Measurements from ENCODE around the gene NOS2. TPM values are rescaled to one million over a fixed set of nuclear protein-coding genes. Genes with fewer than 3 reads are reported as not detected.
"Not testable (repeated sequence)": the region's sequence is repeated elsewhere in the genome, so short reads cannot be mapped to it uniquely, and the experiment has no call there.

NOS2 gene
- total RNA-seq (ENCODE audit: low replicate concordance), result 0.16 TPM in 1 of 2 replicates, not detected in the other

GRCh38 chr17:27800522-27800921 lies at the start of gene NOS2:
TSS of gene NOS2 (minus strand) at chr17:27800529. CDS start at chr17:27798809, 1,720 bp downstream.
- no peak within 1 kb of the TSS for H3K4me3 ChIP-seq (ENCODE audit: low read depth, low read length)
- TF ChIP-seq, protein P1, sequence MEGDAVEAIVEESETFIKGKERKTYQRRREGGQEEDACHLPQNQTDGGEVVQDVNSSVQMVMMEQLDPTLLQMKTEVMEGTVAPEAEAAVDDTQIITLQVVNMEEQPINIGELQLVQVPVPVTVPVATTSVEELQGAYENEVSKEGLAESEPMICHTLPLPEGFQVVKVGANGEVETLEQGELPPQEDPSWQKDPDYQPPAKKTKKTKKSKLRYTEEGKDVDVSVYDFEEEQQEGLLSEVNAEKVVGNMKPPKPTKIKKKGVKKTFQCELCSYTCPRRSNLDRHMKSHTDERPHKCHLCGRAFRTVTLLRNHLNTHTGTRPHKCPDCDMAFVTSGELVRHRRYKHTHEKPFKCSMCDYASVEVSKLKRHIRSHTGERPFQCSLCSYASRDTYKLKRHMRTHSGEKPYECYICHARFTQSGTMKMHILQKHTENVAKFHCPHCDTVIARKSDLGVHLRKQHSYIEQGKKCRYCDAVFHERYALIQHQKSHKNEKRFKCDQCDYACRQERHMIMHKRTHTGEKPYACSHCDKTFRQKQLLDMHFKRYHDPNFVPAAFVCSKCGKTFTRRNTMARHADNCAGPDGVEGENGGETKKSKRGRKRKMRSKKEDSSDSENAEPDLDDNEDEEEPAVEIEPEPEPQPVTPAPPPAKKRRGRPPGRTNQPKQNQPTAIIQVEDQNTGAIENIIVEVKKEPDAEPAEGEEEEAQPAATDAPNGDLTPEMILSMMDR (IDR thresholded peaks at IDR 0.05; ENCODE audit: insufficient read depth, low read length), result no peak
- no peak for DNase-seq (ENCODE audit: low read depth)

DNA sequence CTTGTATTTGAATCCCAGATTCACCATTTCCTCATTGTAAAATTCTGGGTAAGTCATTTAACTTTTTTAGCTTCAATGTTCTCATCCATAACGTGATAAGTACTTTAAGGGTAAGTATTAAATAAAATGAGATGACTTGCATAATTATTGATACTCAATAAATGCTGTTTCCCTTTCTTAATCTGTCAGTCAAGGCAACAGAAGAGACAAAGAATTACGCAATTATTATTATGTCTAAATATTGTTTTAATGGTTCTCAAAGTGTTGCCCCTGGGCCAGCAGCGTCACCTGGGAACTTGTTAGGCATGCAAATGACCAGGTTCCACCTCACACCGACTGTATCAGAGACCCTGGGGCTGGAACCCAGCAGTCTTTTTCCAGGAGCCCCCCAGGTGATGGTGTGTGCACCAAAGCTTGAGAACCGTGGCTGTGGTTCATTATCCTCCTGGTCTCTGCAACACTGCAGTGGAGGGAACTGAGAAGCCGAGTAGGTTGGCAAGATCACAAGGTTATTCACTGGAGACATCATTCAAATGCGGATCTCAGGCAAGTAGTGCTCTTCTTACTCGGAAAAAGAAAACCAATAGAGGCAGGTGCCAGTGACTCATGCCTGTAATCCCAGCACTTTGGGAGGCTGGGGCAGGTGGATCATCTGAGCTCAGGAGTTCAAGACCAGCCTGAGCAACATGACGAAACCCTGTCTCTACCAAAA lies 49.3 kb upstream of the NOS2 start:
- no peak for DNase-seq (ENCODE audit: low read depth)
- TF ChIP-seq, protein P1 (IDR thresholded peaks at IDR 0.05; ENCODE audit: insufficient read depth, low read length), result no peak
- H3K4me3 ChIP-seq (ENCODE audit: low read depth, low read length), result no peak overlapping the region

DNA sequence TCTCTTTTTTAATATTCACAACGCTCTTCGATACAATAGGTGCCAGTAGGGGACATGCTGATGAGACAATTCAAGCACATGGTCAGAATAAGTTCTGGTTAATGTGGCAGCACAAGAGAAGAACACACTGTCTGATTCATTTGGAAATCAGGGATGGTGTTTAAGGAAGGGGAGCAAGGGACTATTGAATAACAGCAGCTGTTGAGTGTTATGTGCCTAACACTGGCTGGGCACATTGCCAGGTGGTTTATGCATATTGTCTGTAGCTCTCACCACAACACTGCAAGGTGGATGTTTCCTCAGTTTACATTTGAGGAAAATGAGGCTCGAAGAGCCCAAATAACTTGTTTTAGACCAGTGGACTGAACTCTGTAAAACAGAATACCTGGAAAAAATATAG lies 48.6 kb upstream of the NOS2 start:
- no peak overlapping the region for H3K4me3 ChIP-seq (ENCODE audit: low read depth, low read length)
- DNase-seq (ENCODE audit: low read depth), result no peak
- TF ChIP-seq, protein P1 (IDR thresholded peaks at IDR 0.05; ENCODE audit: insufficient read depth, low read length), result no peak

GRCh38 chr17:27846808-27847307 lies 46.5 kb upstream of the NOS2 start:
- H3K4me3 ChIP-seq (ENCODE audit: low read depth, low read length); DNase-seq (ENCODE audit: low read depth): not testable (repeated sequence)

DNA sequence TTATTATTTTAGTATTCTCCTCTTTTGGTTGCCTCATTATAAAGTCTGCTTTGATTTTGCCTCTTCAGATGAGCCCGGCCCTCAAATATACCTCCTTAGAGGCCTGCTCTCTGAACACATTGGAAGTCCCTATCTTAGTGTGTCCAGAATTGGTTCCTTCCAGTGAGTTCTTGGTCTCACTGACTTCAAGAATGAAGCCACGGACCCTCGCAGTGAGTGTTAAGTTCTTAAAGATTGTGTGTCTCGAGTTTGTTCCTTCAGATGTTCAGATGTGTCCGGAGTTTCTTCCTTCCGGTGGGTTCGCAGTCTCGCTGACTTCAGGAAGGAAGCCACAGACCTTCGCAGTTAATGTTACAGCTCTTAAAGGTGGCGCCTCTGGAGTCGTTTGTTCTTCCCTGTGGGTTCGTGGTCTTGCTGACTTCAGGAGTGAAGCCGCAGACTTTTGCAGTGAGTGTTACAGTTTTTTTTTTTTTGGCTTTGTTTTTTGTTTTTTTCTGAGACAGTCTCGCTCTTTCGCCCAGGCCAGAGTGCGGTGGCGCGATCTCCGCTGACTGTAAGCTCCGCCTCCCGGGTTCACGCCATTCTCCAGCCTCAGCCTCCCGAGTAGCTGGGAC lies 45.8 kb upstream of the NOS2 start:
- TF ChIP-seq, protein P1 (IDR thresholded peaks at IDR 0.05; ENCODE audit: insufficient read depth, low read length), result no peak
- DNase-seq (ENCODE audit: low read depth), result no peak
- H3K4me3 ChIP-seq (ENCODE audit: low read depth, low read length), result no peak overlapping the region

DNA sequence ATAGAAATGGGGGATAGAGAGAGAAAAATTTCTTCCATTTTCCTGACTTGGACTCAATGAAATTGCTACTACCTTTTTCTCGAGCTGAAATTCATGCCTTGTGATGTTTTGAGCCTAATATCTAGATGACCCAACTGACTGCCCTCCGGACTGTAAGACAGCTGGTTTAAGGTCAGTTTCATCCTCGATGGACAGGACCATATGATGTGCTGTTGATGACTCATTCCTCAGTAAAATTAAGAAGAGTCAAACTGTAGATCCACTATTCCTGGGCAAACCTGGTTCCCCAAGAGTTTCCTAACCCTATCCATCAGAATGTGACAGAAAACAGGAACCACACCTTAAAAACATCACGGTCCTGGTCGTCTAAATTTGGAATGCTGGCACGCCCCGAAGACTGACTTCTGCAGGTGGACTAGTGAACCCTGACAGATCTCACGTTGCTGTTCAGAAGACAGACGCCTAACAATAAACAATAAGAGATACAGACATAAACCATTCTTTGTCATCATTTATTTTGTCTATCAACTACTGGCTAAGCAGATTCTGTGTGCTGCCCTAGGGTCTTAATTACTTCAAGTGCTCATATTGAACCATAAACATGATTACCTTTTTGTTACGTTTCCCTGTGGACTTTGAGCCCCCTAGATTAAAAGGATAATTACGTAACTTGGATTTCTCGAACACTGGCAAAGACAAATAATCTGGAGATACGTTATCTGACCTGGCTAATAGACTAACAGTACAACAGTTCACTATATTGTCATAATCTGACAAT lies 45.1 kb upstream of the NOS2 start:
- TF ChIP-seq, protein P1 (IDR thresholded peaks at IDR 0.05; ENCODE audit: insufficient read depth, low read length), result no peak
- no peak for DNase-seq (ENCODE audit: low read depth)
- no peak overlapping the region for H3K4me3 ChIP-seq (ENCODE audit: low read depth, low read length)

DNA sequence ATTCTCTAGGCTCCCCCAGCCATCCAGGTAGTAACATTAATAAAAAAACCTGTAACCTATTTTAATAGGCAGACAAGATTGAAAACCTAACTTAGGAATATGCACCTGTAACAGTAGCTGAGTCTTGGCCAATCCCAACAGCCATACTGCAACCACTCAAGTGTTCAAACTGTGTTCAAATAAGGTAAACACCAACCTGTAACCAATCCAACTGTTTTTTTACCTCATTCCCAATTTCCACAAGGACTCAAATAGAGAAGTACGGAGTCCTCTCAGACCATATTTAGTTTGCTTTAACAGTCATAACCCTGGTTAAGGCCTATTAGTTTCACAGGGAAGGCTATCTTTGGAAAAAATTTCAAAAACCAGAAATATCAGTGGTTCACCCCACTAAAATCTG lies 40.4 kb upstream of the NOS2 start:
- H3K4me3 ChIP-seq (ENCODE audit: low read depth, low read length), result no peak overlapping the region
- TF ChIP-seq, protein P1 (IDR thresholded peaks at IDR 0.05; ENCODE audit: insufficient read depth, low read length), result no peak
- DNase-seq (ENCODE audit: low read depth), result no peak

- DNase-seq (ENCODE audit: low read depth); H3K4me3 ChIP-seq (ENCODE audit: low read depth, low read length): not testable (repeated sequence)
Observed at GRCh38 chr17:27840406-27840678, 40.0 kb upstream of the NOS2 start.

DNA sequence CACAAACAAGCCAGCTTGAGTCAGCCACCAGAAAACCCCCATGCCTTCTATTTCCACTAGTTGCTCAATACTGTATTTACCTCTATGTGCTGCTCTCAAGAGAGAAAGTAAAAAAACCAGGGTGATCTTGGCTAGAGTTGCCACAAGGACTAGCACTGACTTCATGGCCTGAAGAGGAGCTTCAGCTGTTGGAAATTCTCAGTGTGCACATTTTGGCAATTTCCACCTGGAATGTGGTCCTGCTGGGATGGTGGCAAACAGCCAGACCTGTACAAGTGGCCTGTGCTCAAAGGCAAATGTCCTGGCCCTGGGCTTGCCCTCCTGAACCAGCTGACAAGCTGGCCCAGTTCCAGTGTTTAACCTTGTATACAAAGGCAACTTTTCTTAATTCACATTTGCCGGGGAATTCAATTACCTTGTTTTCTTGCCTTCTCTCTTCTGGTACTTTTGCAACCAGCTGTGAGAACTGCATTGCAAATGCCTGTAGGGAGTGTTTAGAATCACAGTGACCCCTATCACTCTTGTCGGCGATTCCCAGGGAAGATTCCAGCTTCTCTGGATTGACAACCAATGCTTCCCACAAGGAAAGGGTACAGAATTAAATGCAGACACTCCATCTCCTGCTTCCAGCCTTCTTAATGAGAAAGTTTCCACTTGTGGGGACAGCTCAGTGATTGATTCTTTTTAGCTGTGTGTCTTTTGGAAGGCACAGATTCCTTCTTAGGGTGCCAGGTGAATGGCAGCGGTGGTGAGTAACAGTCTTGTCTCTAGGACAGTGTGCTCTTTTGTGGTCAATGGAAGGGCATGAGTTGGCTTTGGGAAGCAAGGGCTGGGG lies 39.5 kb upstream of the NOS2 start:
- not testable (repeated sequence) for DNase-seq (ENCODE audit: low read depth); H3K4me3 ChIP-seq (ENCODE audit: low read depth, low read length)

DNA sequence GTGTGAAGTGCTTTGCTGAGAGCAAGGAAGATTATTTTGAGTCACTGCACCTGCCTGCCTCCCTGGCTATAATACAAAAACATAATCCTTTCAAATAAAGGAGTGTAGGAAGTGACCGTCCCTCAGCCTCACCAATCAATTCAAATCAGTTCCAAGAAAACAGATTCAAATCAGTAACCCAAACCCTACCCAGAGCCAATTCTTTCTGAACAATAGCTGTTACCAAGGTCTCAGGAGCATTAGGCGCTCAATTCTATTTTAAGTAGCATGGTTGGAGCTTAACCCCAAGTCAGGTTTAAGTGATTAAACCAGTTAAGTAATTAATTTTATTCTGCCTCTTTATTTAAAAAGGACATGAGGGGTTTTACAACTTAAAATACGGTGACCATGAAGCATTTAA lies 38.3 kb upstream of the NOS2 start:
- not testable (repeated sequence) for H3K4me3 ChIP-seq (ENCODE audit: low read depth, low read length); DNase-seq (ENCODE audit: low read depth)

Measured in fibroblast of the aortic adventitia (primary cell).